CD1c-positive myeloid dendritic cell (primary cell): Measurements from ENCODE around the gene CKLF.
"Not testable (repeated sequence)": the region's sequence is repeated elsewhere in the genome, so short reads cannot be mapped to it uniquely, and the experiment has no call there.

Experiments
- DNase-seq: peaks from one replicate; pipeline ENCODE4 v3.0.0-alpha.2; 2016; ENCODE audit errors: extremely low spot score

The CKLF gene

GRCh38 chr16:66542396-66542795, 10.0 kb upstream of the CKLF start:
- no peak for DNase-seq

GRCh38 chr16:66543541-66543940, 8.8 kb upstream of the CKLF start:
- no peak for DNase-seq

DNA sequence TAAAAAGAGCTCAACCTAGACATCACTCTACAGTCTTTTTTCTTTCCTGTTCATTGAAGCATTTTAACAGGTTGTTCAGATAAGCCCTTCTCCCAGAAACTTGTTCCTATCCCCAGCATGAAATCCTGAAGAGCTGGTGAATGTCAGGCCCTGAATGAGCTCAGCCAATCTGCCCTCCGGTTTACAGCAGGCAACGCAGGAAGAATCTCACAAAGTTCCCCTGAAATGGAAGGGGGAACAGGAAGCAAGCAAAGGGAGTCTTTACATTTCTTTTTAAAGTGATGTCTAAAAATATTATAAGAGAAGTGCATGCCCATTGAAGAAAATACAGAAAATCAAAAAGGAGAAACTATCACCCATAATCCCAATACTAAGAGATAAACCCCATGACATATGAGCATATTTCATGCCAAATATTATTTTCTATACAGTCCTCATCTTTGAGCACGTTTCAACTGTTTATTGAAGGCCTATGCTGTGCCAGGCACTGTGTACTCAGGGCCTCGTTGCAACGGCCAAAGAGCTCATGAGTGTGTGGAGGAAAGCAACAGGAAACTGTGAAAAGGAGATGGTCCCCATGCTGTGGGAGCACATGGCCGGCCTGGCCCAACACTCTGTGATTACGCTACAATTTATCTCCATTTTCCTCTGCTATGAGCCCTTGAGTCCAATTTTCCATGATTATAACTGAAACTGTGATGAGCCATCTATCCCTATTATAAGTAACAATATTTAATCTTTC, 8.2 kb upstream of the CKLF start:
- peak; percentile 57 for DNase-seq

- no peak for DNase-seq
Measured at GRCh38 chr16:66547101-66547989, 5.0 kb upstream of the CKLF start.

- DNase-seq, result peak; percentile 29
Measured at GRCh38 chr16:66548068-66548467, 4.3 kb upstream of the CKLF start.

DNA sequence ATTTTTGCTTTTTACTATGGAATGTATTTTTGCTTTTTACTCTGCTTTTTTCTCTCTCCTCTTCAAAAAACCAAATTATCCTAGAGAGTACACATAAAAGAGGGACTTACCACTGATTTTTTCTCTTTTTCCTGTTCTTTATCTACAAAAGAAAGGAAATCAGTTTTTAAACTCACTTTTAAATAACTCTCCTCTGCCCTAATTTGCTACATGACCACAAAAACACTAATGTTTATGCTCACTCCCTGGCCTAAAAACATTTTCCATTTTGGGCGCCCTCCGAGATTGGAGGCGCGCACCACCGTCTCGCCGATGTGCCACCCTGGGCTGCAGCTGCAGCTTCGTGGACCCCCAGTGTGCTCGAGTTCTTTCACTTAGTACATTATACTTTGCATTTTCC, 3.5 kb upstream of the CKLF start:
- DNase-seq, result no peak

DNA sequence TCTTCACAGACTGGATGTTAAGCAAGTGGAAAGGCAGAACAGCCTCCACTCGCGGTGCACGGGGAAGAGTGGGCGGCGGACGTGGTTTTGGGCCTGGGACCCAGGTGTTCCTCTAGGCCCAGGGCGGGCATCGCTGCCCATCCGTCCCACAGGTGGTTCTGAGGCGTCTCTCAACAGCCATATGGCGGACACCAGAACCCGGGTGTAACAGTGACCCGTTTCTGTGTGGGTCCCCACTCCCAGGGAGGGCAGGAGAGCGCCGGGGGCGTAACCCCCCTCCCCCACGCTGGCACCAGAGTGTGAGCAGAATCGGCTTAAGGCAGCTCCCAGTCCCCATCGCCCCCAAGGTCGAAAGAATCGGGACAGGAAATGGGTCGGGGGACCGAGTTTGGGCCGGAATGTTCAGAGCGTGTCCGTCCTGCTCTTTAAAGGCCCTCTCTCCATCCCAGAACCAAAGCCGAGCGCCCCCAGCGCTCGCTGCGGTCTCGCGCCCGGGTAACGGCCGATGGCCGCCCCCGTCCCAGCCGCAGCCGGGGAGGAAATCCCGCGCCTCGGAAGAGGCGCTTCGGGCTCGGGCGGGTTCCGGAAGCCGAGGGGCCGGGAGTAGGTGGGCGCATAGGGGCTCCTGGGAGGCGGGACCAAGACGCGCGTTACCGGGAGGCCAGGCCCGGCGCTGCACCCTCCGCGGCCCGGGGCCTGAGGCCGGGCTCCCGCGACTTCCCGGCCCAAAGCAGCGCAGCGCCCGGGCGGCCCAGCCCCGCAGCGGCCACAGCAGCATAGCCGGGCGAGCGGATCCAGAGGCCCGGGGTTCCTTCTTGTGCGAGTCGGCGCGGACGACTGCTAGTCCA, 2.9 kb upstream of the CKLF start, which contains the start of gene TK2:
Gene TK2, minus strand, starts transcription at position 839 of the 848 bp plus-strand sequence. Its CDS starts 61 bp downstream, at position 778.
- DNase-seq, result peak; percentile 65

DNA sequence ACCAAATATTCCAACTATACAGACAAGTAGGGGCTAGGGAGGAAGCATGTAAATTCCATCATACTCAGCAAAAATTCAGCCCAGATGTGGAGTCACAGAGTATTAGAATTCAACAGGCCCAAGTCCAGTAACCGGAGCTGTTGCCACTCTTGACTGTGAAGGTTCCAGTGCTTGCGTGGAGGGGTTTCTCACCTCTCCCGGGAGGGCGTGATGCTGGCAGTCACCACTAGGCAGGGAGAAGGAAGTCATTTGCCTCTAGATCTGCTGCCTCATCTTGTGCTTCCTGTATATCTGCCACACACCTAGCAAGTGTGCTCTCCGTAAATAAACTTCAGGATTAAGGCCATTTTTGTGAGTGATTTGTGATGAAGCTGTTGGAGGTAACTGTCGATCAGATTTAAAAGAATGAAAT, 1.0 kb upstream of the CKLF start:
- peak; percentile 77 for DNase-seq

DNA sequence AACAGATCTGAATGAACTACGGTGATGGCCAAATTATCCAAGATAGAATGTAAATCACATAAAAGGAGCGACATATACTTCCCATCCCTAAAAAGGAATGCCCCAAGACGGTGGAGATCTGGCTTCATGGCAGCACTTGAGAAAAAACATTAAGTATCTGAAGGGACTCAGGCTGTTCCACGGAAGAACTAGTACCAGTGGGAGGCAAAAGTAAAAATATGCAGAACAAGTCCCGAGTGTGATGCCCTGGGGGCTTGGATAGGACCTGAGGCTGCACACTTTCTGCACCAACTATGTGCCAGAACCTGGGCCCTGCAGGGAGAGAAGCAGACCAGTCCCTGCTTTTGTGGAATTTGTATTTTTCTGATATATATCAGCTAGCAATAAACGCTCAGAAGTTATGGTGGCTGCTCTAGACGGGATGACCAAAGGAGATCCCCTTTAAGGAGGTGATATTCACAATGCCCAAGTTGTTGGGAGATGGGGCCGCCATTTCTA, 539 bp upstream of the CKLF start:
- peak; percentile 20 for DNase-seq

GRCh38 chr16:66553223-66553622, 847 bp downstream of the CKLF start:
- peak; percentile 61 for DNase-seq

DNA sequence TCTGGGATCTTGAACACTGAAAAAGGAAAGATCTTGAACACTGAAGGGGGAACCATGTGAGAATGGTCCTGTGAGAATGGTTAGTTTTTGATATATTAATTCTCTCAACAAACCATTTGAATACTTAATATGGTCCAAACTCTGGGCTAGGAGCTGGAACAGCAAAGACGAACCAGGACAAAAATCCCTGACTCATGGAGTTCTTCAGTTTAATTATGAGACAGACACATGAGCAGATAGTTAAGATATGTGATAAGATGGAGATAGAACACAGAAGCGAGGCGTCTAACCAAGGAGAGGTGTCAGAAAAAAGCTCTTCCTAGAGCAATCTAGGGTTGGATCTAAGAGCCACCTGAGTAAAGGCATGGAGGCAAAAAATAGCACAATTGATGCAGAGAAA, 1.6 kb downstream of the CKLF start:
- no peak for DNase-seq

DNA sequence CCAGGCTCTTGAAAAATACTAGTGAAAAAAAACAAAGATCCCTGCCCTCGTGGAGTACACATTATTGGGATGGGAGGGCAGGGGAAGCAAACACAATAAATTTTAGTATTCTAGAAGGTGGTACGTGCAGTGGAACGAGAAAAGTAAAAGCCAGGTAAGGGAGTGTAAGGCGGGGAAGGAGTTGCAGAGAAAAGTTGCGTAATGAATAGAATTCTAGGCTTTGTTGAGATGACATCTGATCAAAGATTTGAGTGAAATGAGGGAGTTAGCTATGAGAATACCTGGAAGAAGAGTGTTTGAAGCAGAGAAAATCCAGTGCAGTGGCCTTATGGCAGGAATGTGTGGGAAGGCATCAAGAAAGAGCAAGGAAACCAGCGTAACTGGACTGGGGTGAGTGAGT, 2.1 kb downstream of the CKLF start:
- no peak for DNase-seq

GRCh38 chr16:66560107-66560506, 7.7 kb downstream of the CKLF start:
- no peak for DNase-seq

- DNase-seq, result no peak
Measured at GRCh38 chr16:66561381-66562080, 9.2 kb downstream of the CKLF start.

GRCh38 chr16:66562409-66562808, 10.0 kb downstream of the CKLF start:
- no peak for DNase-seq

GRCh38 chr16:66562986-66563385, 10.6 kb downstream of the CKLF start:
- no peak for DNase-seq

GRCh38 chr16:66563574-66564334, 11.4 kb downstream of the CKLF start:
- no peak for DNase-seq

GRCh38 chr16:66566051-66566901, 13.9 kb downstream of the CKLF start, which contains the start of gene CMTM1:
Gene CMTM1 (plus strand): TSS chr16:66566439. CDS start chr16:66566514, 75 bp downstream.
- no peak for DNase-seq

- DNase-seq, result not testable (repeated sequence)
Measured at GRCh38 chr16:66567270-66567669, 14.9 kb downstream of the CKLF start.
